GM23338 (cell line): Measurements from ENCODE around the gene CDC6. TPM values are rescaled to one million over a fixed set of nuclear protein-coding genes. Genes with fewer than 3 reads are reported as not detected.

Experiments used
- ATAC-seq: fragments of 200-7000 bp; cut with Tn5 transposase; 3 replicates; pipeline ENCODE4 v1.9.1; 2020
- DNase-seq: peaks from one replicate; pipeline ENCODE4 v3.0.0-alpha.2; 2015; ENCODE audit warnings: low spot score
- H2AFZ ChIP-seq: fragments of 200-600 bp; sonication (generic); 2 replicates; pipeline ENCODE4 v1.8.0; 2016; ENCODE audit warnings: antibody characterized with exemption, mild to moderate bottlenecking, moderate library complexity
- H3F3A ChIP-seq: fragments of 200-600 bp; sonication (generic); replicated peaks from 2 replicates; pipeline ENCODE4 v1.8.0; 2017; ENCODE audit warnings: antibody characterized with exemption, mixed run types, low read depth
- H3K27ac ChIP-seq: fragments of 200-600 bp; sonication (generic); 2 replicates; pipeline ENCODE4 v1.6.1; 2016; ENCODE audit warnings: low read depth
- H3K27me3 ChIP-seq: fragments of 200-600 bp; sonication (generic); 2 replicates; pipeline ENCODE4 v1.8.0; 2016; ENCODE audit warnings: mild to moderate bottlenecking, mixed run types, moderate library complexity; ENCODE audit not compliant: insufficient read depth
- H3K36me3 ChIP-seq: fragments of 200-600 bp; sonication (generic); 2 replicates; pipeline ENCODE4 v1.8.0; 2016; ENCODE audit warnings: mild to moderate bottlenecking; ENCODE audit not compliant: insufficient read depth
- H3K4me1 ChIP-seq: fragments of 200-600 bp; sonication (generic); 2 replicates; pipeline ENCODE4 v1.8.0; 2016; ENCODE audit warnings: mild to moderate bottlenecking, moderate library complexity; ENCODE audit not compliant: insufficient read depth
- H3K4me2 ChIP-seq: fragments of 200-600 bp; sonication (generic); 2 replicates; pipeline ENCODE4 v1.7.1; 2017; ENCODE audit warnings: mixed run types
- H3K4me3 ChIP-seq: fragments of 200-600 bp; sonication (generic); 2 replicates; pipeline ENCODE4 v1.6.1; 2016; ENCODE audit warnings: mixed run types
- H3K79me2 ChIP-seq: fragments of 200-600 bp; sonication (generic); replicated peaks from 2 replicates; pipeline ENCODE4 v1.8.0; 2017; ENCODE audit warnings: mild to moderate bottlenecking; ENCODE audit not compliant: insufficient read depth
- H3K9me2 ChIP-seq: fragments of 200-600 bp; sonication (generic); 2 replicates; pipeline ENCODE4 v1.8.0; 2017; ENCODE audit not compliant: insufficient read depth
- H4K20me1 ChIP-seq: fragments of 200-600 bp; sonication (generic); replicated peaks from 2 replicates; pipeline ENCODE4 v1.8.0; 2017; ENCODE audit warnings: mild to moderate bottlenecking; ENCODE audit not compliant: insufficient read depth
- H3K27ac Mint-ChIP-seq: 2 replicates; pipeline ENCODE4 v1.8.0; 2020; ENCODE audit warnings: inconsistent platforms, mild to moderate bottlenecking, moderate library complexity, mixed read lengths
- H3K27me3 Mint-ChIP-seq: 3 replicates; pipeline ENCODE4 v1.8.0; 2022; ENCODE audit warnings: low read depth, mild to moderate bottlenecking, moderate library complexity, mixed read lengths, inconsistent platforms; ENCODE audit not compliant: insufficient read depth, poor library complexity
- H3K36me3 Mint-ChIP-seq: 3 replicates; pipeline ENCODE4 v1.8.0; 2021; ENCODE audit warnings: low read depth, mild to moderate bottlenecking, inconsistent platforms, moderate library complexity, mixed read lengths
- H3K4me1 Mint-ChIP-seq: 3 replicates; pipeline ENCODE4 v1.8.0; 2020; ENCODE audit warnings: mild to moderate bottlenecking, inconsistent platforms, mixed read lengths
- H3K4me3 Mint-ChIP-seq: 3 replicates; pipeline ENCODE4 v1.8.0; 2021; ENCODE audit warnings: moderate library complexity, mild to moderate bottlenecking, inconsistent platforms, mixed read lengths
- H3K9me3 Mint-ChIP-seq: 3 replicates; pipeline ENCODE4 v1.8.0; 2020; ENCODE audit warnings: moderate library complexity, mild to moderate bottlenecking, inconsistent platforms, mixed read lengths
- CREB1 ChIP-seq: fragments of 250-450 bp; sonication (Bioruptor Pico); IDR thresholded peaks from 2 replicates; pipeline ENCODE4 v1.5.0; 2020; ENCODE audit warnings: low read depth, mild to moderate bottlenecking, moderate library complexity
- ETS1 ChIP-seq: IDR thresholded peaks from 2 replicates; pipeline ENCODE4 v1.6.1; 2016; ENCODE audit warnings: antibody characterized with exemption
- EZH2 ChIP-seq: fragments of 200-600 bp; sonication (generic); IDR thresholded peaks from one replicate; pipeline ENCODE4 v1.8.0; 2017; ENCODE audit warnings: antibody characterized with exemption, mild to moderate bottlenecking, low read depth; ENCODE audit not compliant: unreplicated experiment
- EZH2phosphoT487 ChIP-seq: fragments of 200-600 bp; sonication (generic); IDR thresholded peaks from one replicate; pipeline ENCODE4 v1.8.1; 2018; ENCODE audit warnings: antibody characterized with exemption; ENCODE audit not compliant: unreplicated experiment
- JUNB ChIP-seq: IDR thresholded peaks from one replicate; pipeline ENCODE4 v1.6.1; 2016; ENCODE audit warnings: antibody characterized with exemption; ENCODE audit not compliant: unreplicated experiment
- NANOG ChIP-seq: IDR thresholded peaks from 2 replicates; pipeline ENCODE4 v1.6.1; 2016; ENCODE audit warnings: antibody characterized with exemption, borderline replicate concordance
- REST ChIP-seq: IDR thresholded peaks from one replicate; pipeline ENCODE4 v1.6.1; 2018; ENCODE audit warnings: antibody characterized with exemption; ENCODE audit not compliant: unreplicated experiment
- STAT1 ChIP-seq: IDR thresholded peaks from one replicate; pipeline ENCODE4 v1.6.1; 2016; ENCODE audit warnings: antibody characterized with exemption; ENCODE audit not compliant: unreplicated experiment
- ZNF114 ChIP-seq: fragments of 250-450 bp; sonication (Bioruptor Pico); IDR thresholded peaks from 2 replicates; pipeline ENCODE4 v1.5.0; 2020; ENCODE audit warnings: mild to moderate bottlenecking, moderate library complexity
- ZNF331 ChIP-seq: fragments of 250-450 bp; sonication (Bioruptor Pico); IDR thresholded peaks from 2 replicates; pipeline ENCODE4 v1.5.0; 2020; ENCODE audit warnings: low read depth, mild to moderate bottlenecking, moderate library complexity
- ZNF462 ChIP-seq: fragments of 250-450 bp; sonication (Bioruptor Pico); IDR thresholded peaks from 2 replicates; pipeline ENCODE4 v1.5.0; 2020; ENCODE audit warnings: mild to moderate bottlenecking, moderate library complexity
- polyA plus RNA-seq: library from polyadenylated mRNA; unstranded; fragments of >200 nt; fragmentation: Nextera tagmentation; extraction: Ambion mirVana; gene quantifications from 2 replicates; pipeline ENCODE4 v1.2.1, GENCODE V29; 2016
- total RNA-seq: library from RNA; depleted of rRNA; stranded (reverse); fragments of >200 nt; shearing (Covaris generic); gene quantifications from 2 replicates; pipeline ENCODE4 v1.2.3, GENCODE V29; 2014

CDC6 gene
- total and polyA plus RNA-seq, 2 experiments from 2014 or later, result 46.2 to 79.9 TPM

GRCh38 chr17:40333781-40334448 lies 46.2 kb downstream of the CDC6 start:
- H3K36me3 Mint-ChIP-seq, result peaks cover 12% of the 10 kb centered on the region
- Histone ChIP-seq H4K20me1 (peaks cover 12% of the 10 kb centered on the region), H3K9me2 (no peaks in the 10 kb centered on the region), H3F3A (no peaks in the 10 kb centered on the region), H3K4me1 (no peaks in the 10 kb centered on the region), H3K4me2 (no peak overlapping the region), H3K27ac (no peak overlapping the region), H3K79me2 (no peaks in the 10 kb centered on the region; the same call in 1 of the 2 replicates), H3K4me3 (no peak overlapping the region), H3K27me3 (0 out of 2 replicates have a peak, but pooled peaks cover 3% of the 10 kb centered on the region), H3K36me3 (no peaks in the 10 kb centered on the region), H2AFZ (no peak overlapping the region)
- no peak overlapping the region for H3K27ac Mint-ChIP-seq
- H3K4me3 Mint-ChIP-seq, result no peak overlapping the region
- TF ChIP-seq ZNF331 (CRISPR knock-in tag) (no peak), JUNB (no peak), STAT1 (no peak), CREB1 (no peak), ETS1 (no peak), EZH2phosphoT487 (no peak), ZNF114 (no peak), ZNF462 (CRISPR knock-in tag) (no peak), NANOG (no peak), EZH2 (no peak), REST (no peak)
- H3K27me3 Mint-ChIP-seq, result peaks cover 19% of the 10 kb centered on the region
- ATAC-seq, result no peak
- no peaks in the 10 kb centered on the region; the same call in 2 of the 3 replicates for H3K9me3 Mint-ChIP-seq
- no peak for DNase-seq
- peaks cover 29% of the 10 kb centered on the region for H3K4me1 Mint-ChIP-seq
